Psoas muscle (tissue), 8 donors: ENCODE data around the gene IGF1R. TPM values are rescaled to one million over a fixed set of nuclear protein-coding genes. Genes with fewer than 3 reads are reported as not detected.
A peak's percentile ranks its signal among the peaks of the same experiment; 100 is the strongest.

Experiments
- ATAC-seq, 4 donors: fragments of 200-7000 bp; cut with Tn5 transposase; one replicate each; pipeline ENCODE4 v1.9.1; 2020; ENCODE audit warnings: moderate library complexity in 3 of 4, mild to moderate bottlenecking in 2 of 4
- DNase-seq, 2 donors: peaks; one replicate each; pipeline ENCODE4 v3.0.0-alpha.2; 2020
- H3K27ac ChIP-seq: fragments of 200-600 bp; one replicate; pipeline ENCODE4 v1.8.0; 2022
- H3K27me3 ChIP-seq, 3 donors: fragments of 200-600 bp in 1 of 3; one replicate each; pipeline versions ENCODE4 v1.6.1 to v1.8.0; 2013 to 2022; ENCODE audit warnings: low read length in 2 of 3, mild to moderate bottlenecking in 2 of 3, moderate library complexity in 1 of 3; ENCODE audit not compliant: insufficient read depth in 3 of 3
- H3K36me3 ChIP-seq, 2 donors: fragments of 200-600 bp in 1 of 2; one replicate each; pipeline versions ENCODE4 v1.6.1 to v1.8.0; 2013 to 2022; ENCODE audit warnings: low read depth in 1 of 2, mild to moderate bottlenecking in 1 of 2, moderate library complexity in 1 of 2; ENCODE audit not compliant: insufficient read depth in 1 of 2
- H3K4me1 ChIP-seq: fragments of 200-600 bp; one replicate; pipeline ENCODE4 v1.8.0; 2022
- H3K4me3 ChIP-seq: fragments of 200-600 bp; one replicate; pipeline ENCODE4 v1.8.0; 2022; ENCODE audit warnings: mild to moderate bottlenecking
- H3K9me3 ChIP-seq: fragments of 200-600 bp; one replicate; pipeline ENCODE4 v1.8.0; 2022
- WGBS, 3 donors: extraction: QIAGEN DNeasy Blood & Tissue Kit; methylation state at CpG; one replicate each; pipeline versions ENCODE4 v1.1.6 to v1.1.7; 2013; 5-methylcytosine and 5-hydroxymethylcytosine counted together
- intact Hi-C, 2 donors: fragments of 100-400 bp; cut with DNase I; formaldehyde crosslinking; loops; one replicate each; pipeline versions ENCODE4 v1.11.0 to v1.14.2; 2022
- polyA plus RNA-seq, 3 donors: library from polyadenylated mRNA; stranded (reverse); fragments of 200-250 nt; gene quantifications; one replicate each; pipeline ENCODE4 v1.2.3, GENCODE V29; 2013
- total RNA-seq, 4 donors: library from RNA; stranded (reverse); fragmentation: NEBNext Ultra II Directional in 2 of 4; extraction: Animal tissue kit (Norgen Biotek cat#: 25700) in 2 of 4; gene quantifications; one replicate each; pipeline versions ENCODE4 v1.2.1 to v1.2.4, GENCODE V29; 2021 to 2023
- TF ChIP-seq, protein P1 (sequence below): fragments of 200-600 bp; IDR thresholded peaks from one replicate; pipeline ENCODE4 v1.8.0; 2022; ENCODE audit warnings: antibody characterized with exemption
- donor health status: healthy with polysubstance abuse.
- donor health status: DM: no; HTN: no; CAD: no; lungs with moderate emphysema.
- donor health status: Bipolar disorder and iron deficiency.
- donor health status: healthy.
- donor health status: DM: yes; HTN: yes; CAD: no.
- donor health status: DM: no; HTN: no; CAD: no.
- donor health status: DM: no; HTN: no; CAD: no.
- donor health status: DM: yes; HTN: yes; CAD: no.

The IGF1R gene
- total and polyA plus RNA-seq, 7 donors = 2.1 to 20.4 (median 12.0) TPM

DNA sequence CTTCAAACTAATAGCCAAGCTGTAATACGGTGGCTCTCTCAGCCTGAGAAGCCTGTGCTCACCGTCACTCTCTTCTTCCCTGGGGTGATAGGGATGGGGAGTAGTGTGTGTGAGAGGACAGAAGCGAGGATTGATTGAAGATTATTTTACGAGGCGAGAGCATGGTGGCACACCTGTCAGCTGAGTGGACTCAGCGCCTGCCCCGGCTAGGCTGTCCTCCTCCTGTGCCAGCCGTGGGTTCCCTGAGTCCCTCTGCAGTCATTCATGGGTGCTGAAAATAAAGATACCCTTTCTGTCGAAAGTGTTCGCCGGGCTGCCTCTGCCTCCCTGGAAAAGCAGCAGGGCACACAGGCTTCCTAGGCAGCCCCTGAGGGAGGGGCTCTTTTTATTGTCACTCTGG is 235.1 kb downstream of the IGF1R start:
- no peaks in the 10 kb centered on the region for H3K36me3 ChIP-seq
- no peaks in the 10 kb centered on the region for H3K9me3 ChIP-seq
- 79 to 89% (median 80%) methylated on average over 11 of the region's 11 CpGs for WGBS, 3 donors
- DNase-seq = no peak
- TF ChIP-seq, protein P1, sequence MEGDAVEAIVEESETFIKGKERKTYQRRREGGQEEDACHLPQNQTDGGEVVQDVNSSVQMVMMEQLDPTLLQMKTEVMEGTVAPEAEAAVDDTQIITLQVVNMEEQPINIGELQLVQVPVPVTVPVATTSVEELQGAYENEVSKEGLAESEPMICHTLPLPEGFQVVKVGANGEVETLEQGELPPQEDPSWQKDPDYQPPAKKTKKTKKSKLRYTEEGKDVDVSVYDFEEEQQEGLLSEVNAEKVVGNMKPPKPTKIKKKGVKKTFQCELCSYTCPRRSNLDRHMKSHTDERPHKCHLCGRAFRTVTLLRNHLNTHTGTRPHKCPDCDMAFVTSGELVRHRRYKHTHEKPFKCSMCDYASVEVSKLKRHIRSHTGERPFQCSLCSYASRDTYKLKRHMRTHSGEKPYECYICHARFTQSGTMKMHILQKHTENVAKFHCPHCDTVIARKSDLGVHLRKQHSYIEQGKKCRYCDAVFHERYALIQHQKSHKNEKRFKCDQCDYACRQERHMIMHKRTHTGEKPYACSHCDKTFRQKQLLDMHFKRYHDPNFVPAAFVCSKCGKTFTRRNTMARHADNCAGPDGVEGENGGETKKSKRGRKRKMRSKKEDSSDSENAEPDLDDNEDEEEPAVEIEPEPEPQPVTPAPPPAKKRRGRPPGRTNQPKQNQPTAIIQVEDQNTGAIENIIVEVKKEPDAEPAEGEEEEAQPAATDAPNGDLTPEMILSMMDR = no peak
- ATAC-seq = peak in 1 of 4 donors; percentile 29
- H3K4me1 ChIP-seq = peaks cover 17% of the 10 kb centered on the region
- H3K27ac ChIP-seq = no peak overlapping the region
- intact Hi-C loops = no loop called here
- H3K27me3 ChIP-seq = no peaks in the 10 kb centered on the region
- H3K4me3 ChIP-seq = no peak overlapping the region

DNA sequence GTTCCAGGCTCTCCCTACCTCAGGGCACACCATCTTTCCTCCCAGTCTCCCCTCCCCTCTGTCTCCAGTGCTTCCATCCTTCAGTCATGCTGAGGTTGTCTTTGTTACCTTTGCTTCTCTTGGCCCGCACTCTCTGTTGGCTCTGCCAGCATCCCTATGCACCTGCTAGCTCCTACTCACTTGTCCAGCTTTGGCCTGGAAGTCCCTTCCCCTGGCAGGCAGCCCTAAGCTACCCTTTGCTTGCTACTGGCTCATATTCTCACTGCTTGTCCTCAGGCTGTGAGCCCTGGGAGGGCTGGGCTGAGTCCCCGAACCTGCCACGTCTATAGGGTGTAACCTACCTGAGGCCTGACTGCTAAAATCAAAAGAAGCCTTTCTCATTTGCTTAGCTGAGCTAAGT is 236.6 kb downstream of the IGF1R start:
- intact Hi-C loops = no loop called here
- WGBS, 3 donors = 28 to 58% (median 36%) methylated on average over 3 of the region's 3 CpGs
- Histone ChIP-seq H3K4me1 (peaks cover 16% of the 10 kb centered on the region), H3K27ac (peak overlapping the region; percentile 21), H3K36me3 (no peaks in the 10 kb centered on the region), H3K9me3 (no peaks in the 10 kb centered on the region), H3K27me3 (no peaks in the 10 kb centered on the region), H3K4me3 (no peak overlapping the region)
- peak; percentile 86 to 90 (median 88) for ATAC-seq
- DNase-seq = peak; percentile 58 to 76
- TF ChIP-seq, protein P1 = no peak

DNA sequence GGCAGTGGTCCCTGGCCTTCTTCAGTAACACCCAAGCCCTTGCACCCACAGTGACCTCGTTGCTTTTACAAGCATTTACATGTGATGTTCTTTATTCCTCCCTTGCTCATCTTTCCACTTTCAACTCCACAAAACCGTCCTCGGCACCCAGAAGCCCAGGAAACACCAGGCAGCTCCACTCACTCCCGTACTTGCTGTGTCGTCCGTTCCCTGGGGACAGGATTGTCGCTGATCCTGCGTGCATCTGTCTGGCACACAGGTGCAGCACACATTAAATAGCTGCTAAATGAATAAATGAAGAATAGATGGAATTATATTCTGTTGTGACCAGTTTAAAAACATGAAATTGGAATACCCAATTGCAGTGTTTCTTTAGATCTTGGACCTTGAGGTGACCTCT is 239.6 kb downstream of the IGF1R start:
- no peaks in the 10 kb centered on the region for H3K27me3 ChIP-seq
- DNase-seq = no peak
- H3K9me3 ChIP-seq = no peaks in the 10 kb centered on the region
- H3K4me3 ChIP-seq = no peak overlapping the region
- H3K27ac ChIP-seq = no peak overlapping the region
- H3K36me3 ChIP-seq = no peaks in the 10 kb centered on the region
- no peak for ATAC-seq
- intact Hi-C loops = no loop called here
- H3K4me1 ChIP-seq = peaks cover 16% of the 10 kb centered on the region
- TF ChIP-seq, protein P1 = no peak
- 86 to 94% (median 92%) methylated on average over 8 of the region's 8 CpGs for whole genome bisulfite sequencing, 3 donors

DNA sequence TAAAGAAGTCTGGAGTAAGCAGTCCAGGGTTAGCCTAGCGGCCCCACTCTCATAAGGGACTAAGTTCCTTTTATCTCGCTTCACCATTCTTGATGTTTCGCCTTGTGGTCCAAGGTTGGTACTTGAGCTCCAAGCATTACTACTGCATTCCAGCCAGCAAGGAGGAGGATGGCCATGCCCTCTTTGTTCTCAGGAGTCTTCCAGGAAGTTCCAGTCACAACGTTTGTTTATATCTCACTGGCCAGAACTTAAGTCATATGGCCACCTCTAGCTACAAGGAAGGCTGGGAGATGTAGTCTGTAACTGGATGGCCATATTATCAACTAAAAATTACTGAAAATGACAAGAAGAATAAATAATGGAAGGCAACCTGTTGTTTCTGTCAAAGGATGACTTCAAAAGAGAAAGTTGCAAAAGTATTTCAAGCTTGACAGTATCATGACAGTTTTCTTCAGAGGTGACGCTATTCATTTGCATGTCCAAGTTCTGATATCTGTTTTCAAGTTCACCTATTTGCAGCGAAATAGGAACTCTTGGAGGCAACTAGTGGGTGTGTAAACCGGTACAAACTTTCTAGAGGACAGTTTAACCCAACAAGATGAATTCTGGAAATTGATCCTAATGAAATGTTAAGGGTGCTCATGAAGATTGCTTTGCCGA is 240.6 kb downstream of the IGF1R start:
- no peak overlapping the region for H3K4me3 ChIP-seq
- H3K27me3 ChIP-seq = no peaks in the 10 kb centered on the region
- TF ChIP-seq, protein P1 = no peak
- no peak overlapping the region for H3K27ac ChIP-seq
- no peaks in the 10 kb centered on the region for H3K9me3 ChIP-seq
- ATAC-seq (no peak), DNase-seq (no peak)
- WGBS, 3 donors = 87 to 92% (median 89%) methylated on average over 8 of the region's 8 CpGs
- no peaks in the 10 kb centered on the region for H3K36me3 ChIP-seq
- H3K4me1 ChIP-seq = peaks cover 14% of the 10 kb centered on the region
- intact Hi-C loops = no loop called here
